GM12878 (cell line): ENCODE data around the gene STAG1. TPM values are rescaled to one million over a fixed set of nuclear protein-coding genes. Genes with fewer than 3 reads are reported as not detected.
A peak's percentile ranks its signal among the peaks of the same experiment; 100 is the strongest.

Experiments
- ATAC-seq: fragments of 200-7000 bp; cut with Tn5 transposase; 3 replicates; pipeline ENCODE4 v1.9.1; 2020; ENCODE audit warnings: mild to moderate bottlenecking, moderate library complexity
- BruUV-seq: library from RNA; stranded (reverse); fragments of 400-500 nt; replicated peaks from 2 replicates; lab custom pipeline; 2021; lab: Mats Ljungman, UMichigan
- CTCF ChIA-PET: fragments of 300-600 bp; sonication (Branson Sonifier 250); formaldehyde crosslinking; extraction: SDS; loops from one replicate; lab custom pipeline; 2021; ENCODE audit warnings: inconsistent platforms; lab: Yijun Ruan, JAX
- POLR2A ChIA-PET: fragments of 350-600 bp; formaldehyde crosslinking; extraction: SDS; loops from one replicate; lab custom pipeline; 2021; ENCODE audit warnings: inconsistent platforms; lab: Charles Lee
- RAD21 ChIA-PET: fragments of 300-600 bp; sonication (Branson Sonifier 250); formaldehyde crosslinking; loops from one replicate; lab custom pipeline; 2023; ENCODE audit warnings: antibody characterized with exemption; ENCODE audit not compliant: unreplicated experiment; lab: Charles Lee
- SMC1A ChIA-PET: fragments of 300-600 bp; sonication (Branson Sonifier 250); formaldehyde crosslinking; loops from one replicate; lab custom pipeline; 2023; ENCODE audit not compliant: unreplicated experiment, uncharacterized antibody; lab: Charles Lee
- DNase-seq: peaks from one replicate; pipeline ENCODE4 v3.0.0-alpha.2; 2011; ENCODE audit warnings: low read depth, low spot score
- FAIRE-seq: peaks from 3 replicates; lab custom pipeline; 2011; peaks lifted over from hg19 to GRCh38; lab: Jason Lieb, UNC
- H2AFZ ChIP-seq: 2 replicates; pipeline ENCODE4 v1.6.0; 2011; ENCODE audit warnings: low read depth, low read length, control low read depth; ENCODE audit not compliant: control insufficient read depth
- H3K27ac ChIP-seq: 2 replicates; pipeline ENCODE4 v1.5.1; 2011; ENCODE audit warnings: control low read depth; ENCODE audit not compliant: control insufficient read depth, insufficient read depth
- H3K27me3 ChIP-seq, 2 experiments: replicated peaks in 1 of 2; 2 replicates each; pipeline versions ENCODE4 v1.6.0 to v1.6.1; 2011; ENCODE audit warnings: low read length in 1 of 2; ENCODE audit not compliant: control insufficient read depth in 2 of 2, insufficient read depth in 2 of 2
- H3K36me3 ChIP-seq, 2 experiments: 2 replicates each; pipeline ENCODE4 v1.5.1; 2011; ENCODE audit warnings: low read length in 1 of 2; ENCODE audit not compliant: control insufficient read depth in 2 of 2, insufficient read depth in 2 of 2
- H3K4me1 ChIP-seq: 2 replicates; pipeline ENCODE4 v1.6.1; 2011; ENCODE audit warnings: mild to moderate bottlenecking, low read length, moderate library complexity, mixed read lengths; ENCODE audit not compliant: control insufficient read depth, insufficient read depth
- H3K4me2 ChIP-seq: 2 replicates; pipeline ENCODE4 v1.6.0; 2011; ENCODE audit warnings: control low read depth; ENCODE audit not compliant: control insufficient read depth, insufficient read depth
- H3K4me3 ChIP-seq: fragments of 200-600 bp; sonication (generic); 2 replicates; pipeline ENCODE4 v1.5.1; 2016
- H3K79me2 ChIP-seq: 2 replicates; pipeline ENCODE4 v1.6.0; 2011; ENCODE audit warnings: low read length; ENCODE audit not compliant: control insufficient read depth, insufficient read depth
- H3K9ac ChIP-seq: 2 replicates; pipeline ENCODE4 v1.8.0; 2011; ENCODE audit warnings: low read length, control low read depth, mixed read lengths; ENCODE audit not compliant: control insufficient read depth, insufficient read depth
- H3K9me3 ChIP-seq: replicated peaks from 3 replicates; pipeline ENCODE4 v1.5.1; 2011; ENCODE audit warnings: mild to moderate bottlenecking, low read length; ENCODE audit not compliant: control insufficient read depth, insufficient read depth
- H4K20me1 ChIP-seq: 2 replicates; pipeline ENCODE4 v1.6.0; 2011; ENCODE audit not compliant: control insufficient read depth, insufficient read depth
- GATAD2B ChIP-seq: fragments of 450-650 bp; conservative IDR thresholded peaks from 2 replicates; pipeline ENCODE4 v1.6.1; 2017; ENCODE audit warnings: low read depth, mild to moderate bottlenecking, moderate library complexity
- PAX5 ChIP-seq: IDR thresholded peaks from 2 replicates; pipeline ENCODE4 v1.6.1; 2011; ENCODE audit warnings: low read depth, low read length, borderline replicate concordance
- SPI1 ChIP-seq: IDR thresholded peaks from 2 replicates; pipeline ENCODE4 v1.6.1; 2011; ENCODE audit warnings: low read depth, mild to moderate bottlenecking, low read length, moderate library complexity, borderline replicate concordance; ENCODE audit not compliant: insufficient read depth
- USF1 ChIP-seq: IDR thresholded peaks from 2 replicates; pipeline ENCODE4 v1.6.1; 2011; ENCODE audit warnings: borderline replicate concordance, low read depth, mild to moderate bottlenecking, moderate library complexity, mixed read lengths, low read length; ENCODE audit not compliant: insufficient read depth; ENCODE audit errors: extremely low read length
- ZNF592 ChIP-seq: fragments of 450-650 bp; IDR thresholded peaks from 2 replicates; pipeline ENCODE4 v1.6.1; 2017; ENCODE audit warnings: mild to moderate bottlenecking, moderate library complexity
- WGBS: methylation state at CpG from one replicate; pipeline ENCODE4 v1.1.6; 2016; ENCODE audit warnings: low lambda C conversion rate; ENCODE audit not compliant: insufficient replicate concordance, insufficient coverage; ENCODE audit errors: missing lambda C conversion rate; 5-methylcytosine and 5-hydroxymethylcytosine counted together
- in situ Hi-C: fragments of 300-500 bp; cut with MboI; formaldehyde crosslinking; loops from 9 replicates; pipeline ENCODE4 v1.14.3; 2018; ENCODE audit warnings: mixed read lengths
- intact Hi-C: fragments of 100-400 bp; cut with micrococcal nuclease; formaldehyde crosslinking; loops from one replicate; pipeline ENCODE4 v1.14.2; 2022; ENCODE audit not compliant: unreplicated experiment
- polyA plus RNA-seq, 11 experiments: library from polyadenylated mRNA; depleted of rRNA in 4 of 11; unstranded in 6 of 11; stranded (reverse) in 5 of 11; fragments of >200 nt; fragmentation: Nextera tagmentation in 4 of 11; fragmentation: Illumina TruSeq in 1 of 11; extraction: Ambion mirVana in 4 of 11; extraction: Trizol in 1 of 11; gene quantifications; 1 replicate in 1 of 11; 2 replicates in 10 of 11; pipeline versions ENCODE4 v1.2.1 to v1.2.3, GENCODE V29; 2011 to 2016; ENCODE audit warnings: inconsistent platforms in 2 of 11, missing spikeins in 2 of 11, low read depth in 1 of 11
- total RNA-seq, 4 experiments: library from RNA; depleted of rRNA in 3 of 4; stranded (reverse); fragments of >200 nt in 3 of 4; fragmentation: Illumina TruSeq in 1 of 4; extraction: Trizol in 1 of 4; gene quantifications; 2 replicates each; pipeline versions ENCODE4 v1.2.1 to v1.2.3, GENCODE V29; 2013 to 2021

The STAG1 gene
- total and polyA plus RNA-seq, 10 of the 15 experiments (the other 5 are each of a cell fraction or from before 2014, with no cell fraction given), result 4.4 to 30.1 (median 20.2) TPM

- ChIA-PET POLR2A (no interaction called here), SMC1A (no interaction called here)
- H3K9ac ChIP-seq, result no peak overlapping the region
- H2AFZ ChIP-seq, result no peak overlapping the region
- WGBS, result 66% methylated on average over 3 of the region's 3 CpGs
- peaks cover 3% of the 10 kb centered on the region for H3K4me1 ChIP-seq
- TF ChIP-seq GATAD2B, result no peak
- TF ChIP-seq ZNF592, result no peak
- TF ChIP-seq PAX5, result no peak
- no peak for TF ChIP-seq USF1
- peak; percentile 4; the same call in 1 of the 2 replicates for TF ChIP-seq SPI1
- TF ChIP-seq, all 136 proteins: peak for 1
- Histone ChIP-seq H3K36me3 (peaks cover 0 to 9% of the 10 kb centered on the region in 2 experiments), H3K9me3 (peaks cover 10% of the 10 kb centered on the region; the same call in 2 of the 3 replicates), H3K27me3 (no peaks in the 10 kb centered on the region), H3K4me2 (no peak overlapping the region; the same call in 1 of the 2 replicates), H3K4me3 (no peak overlapping the region), H3K79me2 (peaks cover 2% of the 10 kb centered on the region), H3K27ac (no peak overlapping the region), H4K20me1 (no peaks in the 10 kb centered on the region)
- no TSS peak for BruUV-seq
- intact Hi-C loops (loop anchor here (10.0 kb wide), 1 partner anchor 118 kb away; no protein-coding TSS in a partner anchor), in situ Hi-C loops (no loop called here)
- DNase-seq, result no peak
- ATAC-seq, result peak; percentile 23
- ChIA-PET RAD21 (interaction anchor here (1.4 kb wide), 1 partner anchor 51 kb away, joined by 4 read pairs; no protein-coding TSS in a partner anchor), CTCF (interaction anchor here (0.6 kb wide), 1 partner anchor 249 kb away, joined by 4 read pairs; no protein-coding TSS in a partner anchor)
- peak; percentile 7 for FAIRE-seq
Measured at GRCh38 chr3:136626493-136626892, 125.7 kb downstream of the STAG1 start.
